Stimulated activated CD8-positive, alpha-beta memory T cell treated with anti-CD3 and anti-CD28 coated beads, Interleukin-2, amount 100 ng/mL, for 48 hours (primary cell): ENCODE data around the gene BRINP1.

ENCODE experiments used
- DNase-seq, 2 donors: peaks; one replicate each; pipeline ENCODE4 v3.0.0-alpha.2; 2020; ENCODE audit warnings: low read depth in 2 of 2

Gene BRINP1

DNA sequence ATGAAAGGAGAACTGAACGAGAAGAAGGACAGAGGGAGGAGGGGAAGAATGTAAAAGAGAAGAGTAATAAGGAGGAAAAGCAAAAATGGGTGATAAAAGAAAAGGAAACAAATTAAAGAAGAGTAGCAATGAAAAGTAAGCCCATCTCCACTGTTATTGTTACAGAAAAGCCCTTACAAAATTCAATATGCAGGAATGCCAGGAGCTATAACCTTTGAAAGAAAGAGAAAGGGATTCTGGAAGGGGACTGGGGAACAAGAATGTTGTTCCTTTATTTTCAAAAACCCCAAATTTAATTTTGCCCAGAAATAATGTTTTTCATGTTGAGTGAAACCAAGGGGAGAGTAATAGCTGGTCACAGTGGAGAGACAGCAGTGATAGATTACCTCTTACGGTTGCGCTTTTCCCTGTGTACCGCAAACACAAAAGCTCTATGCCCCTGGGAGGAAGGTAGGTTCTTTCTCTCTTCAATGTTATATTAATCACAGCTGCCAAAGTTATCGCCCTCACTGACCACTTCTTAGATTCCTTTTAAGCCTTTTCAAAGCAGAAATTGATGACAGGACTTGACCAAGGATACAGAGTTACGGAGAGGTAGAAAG lies 86.7 kb downstream of the BRINP1 start:
- DNase-seq: no peak

DNA sequence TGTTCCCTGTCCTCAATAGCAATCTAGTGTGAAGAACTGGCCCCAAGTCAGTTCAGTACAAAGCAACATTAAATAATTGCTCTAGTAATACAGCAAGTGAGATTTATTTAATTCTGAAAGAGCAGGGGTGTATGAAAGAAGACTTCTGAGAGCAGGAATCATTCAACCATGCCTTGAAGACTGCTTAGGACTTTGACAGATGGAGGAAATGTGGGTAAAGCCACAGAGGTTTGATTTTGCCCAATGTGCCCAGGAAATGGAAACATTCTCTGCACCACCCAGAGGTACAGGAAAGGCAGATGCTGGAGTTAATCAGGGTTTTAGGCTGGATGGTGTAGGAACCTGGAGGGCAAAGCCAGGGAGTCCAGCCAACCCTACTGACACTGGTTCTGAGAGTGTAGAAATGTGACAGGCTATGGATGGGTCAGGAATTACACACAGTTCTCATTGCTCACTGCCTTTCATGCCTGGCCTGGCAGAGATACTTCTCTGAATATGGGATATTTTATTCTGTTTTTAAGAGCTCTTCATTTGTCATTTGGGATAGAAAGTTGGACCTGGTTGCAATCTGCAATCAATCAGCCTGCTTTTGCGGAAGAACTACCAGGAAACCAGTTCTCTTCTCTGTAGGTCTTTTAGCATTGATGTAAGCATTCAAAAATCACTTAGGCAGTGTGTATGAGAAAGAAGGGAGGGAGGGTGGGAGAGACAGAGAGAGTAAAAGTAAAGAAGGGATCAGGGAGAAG lies 88.3 kb downstream of the BRINP1 start:
- DNase-seq: no peak

DNA sequence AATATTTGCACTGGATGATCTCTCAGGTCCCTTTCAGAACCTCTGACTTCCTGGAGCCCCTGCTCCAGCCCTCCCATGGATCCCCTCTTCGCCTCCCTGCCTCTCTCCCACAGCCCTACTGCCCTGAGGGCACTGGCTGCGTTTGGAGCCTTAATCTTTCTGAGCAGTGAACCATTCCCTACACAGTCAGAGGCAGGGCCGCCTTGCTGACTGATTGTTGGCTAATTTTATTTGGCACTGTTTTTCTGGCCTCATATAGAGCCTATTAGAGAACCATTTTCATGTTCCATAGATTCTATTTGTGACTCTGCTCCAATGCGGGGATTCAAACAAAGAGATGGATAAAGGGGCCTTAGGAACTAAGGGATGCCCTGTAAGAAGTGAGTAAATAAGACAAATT lies 91.1 kb downstream of the BRINP1 start:
- DNase-seq: no peak

DNA sequence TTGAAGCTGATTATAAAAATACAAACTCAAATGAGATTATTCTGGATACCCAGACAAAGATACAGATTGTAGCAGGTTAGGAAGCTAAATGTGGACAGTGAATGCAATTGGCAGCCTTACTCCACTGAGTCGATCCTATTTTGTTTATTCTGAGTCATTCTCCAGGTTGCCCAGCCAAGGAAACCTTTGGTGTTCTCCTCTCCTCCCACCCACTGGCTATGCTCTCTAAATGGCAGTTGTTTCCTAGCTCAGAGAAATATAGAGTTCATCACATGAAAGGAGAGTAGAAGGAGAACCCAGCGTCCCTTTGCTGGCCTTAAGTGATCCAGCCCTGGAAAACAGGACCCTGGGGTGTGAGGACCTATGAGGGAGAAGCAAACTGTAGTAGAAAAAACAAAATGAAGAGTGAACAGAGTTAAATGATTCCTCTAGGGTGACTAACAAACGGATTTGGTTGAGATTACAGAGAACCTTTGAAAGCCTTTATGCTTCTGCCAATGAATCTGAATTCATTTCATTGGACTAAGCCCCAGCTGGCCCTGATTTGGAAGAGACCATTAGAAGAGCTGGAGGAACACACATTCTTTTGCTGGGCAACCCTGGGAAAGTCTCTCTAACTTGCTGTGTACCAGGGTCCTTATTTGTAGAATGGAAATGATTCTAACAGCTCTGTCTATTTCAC lies 95.1 kb downstream of the BRINP1 start:
- no peak for DNase-seq

DNA sequence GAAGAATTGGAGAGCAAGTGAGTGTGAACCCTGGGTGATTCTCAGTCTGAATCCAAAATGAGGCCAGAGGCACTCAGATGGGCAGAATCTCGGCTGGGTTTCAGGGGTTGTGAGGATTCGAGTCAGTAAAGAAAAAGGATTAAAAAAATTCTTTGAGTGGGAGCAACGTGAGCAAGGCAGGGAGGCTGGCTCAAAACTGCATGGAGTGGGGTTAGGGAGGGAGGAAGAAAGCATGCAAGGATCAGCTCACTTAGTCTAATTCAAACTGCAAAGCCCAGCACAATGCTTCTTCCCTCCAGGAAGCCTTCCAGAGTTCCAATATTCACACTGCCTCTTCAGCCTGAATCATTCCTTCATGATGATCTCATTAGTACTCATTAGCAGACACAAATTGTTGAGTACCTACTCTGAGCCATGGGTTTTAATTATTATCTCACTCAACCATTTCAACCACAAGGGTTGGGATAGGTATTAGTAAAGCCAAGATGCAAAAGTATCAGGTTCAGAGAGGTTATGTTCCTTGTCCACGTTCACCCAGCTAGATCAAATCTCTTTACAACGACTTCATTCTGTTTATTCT lies 95.8 kb downstream of the BRINP1 start:
- no peak for DNase-seq

DNA sequence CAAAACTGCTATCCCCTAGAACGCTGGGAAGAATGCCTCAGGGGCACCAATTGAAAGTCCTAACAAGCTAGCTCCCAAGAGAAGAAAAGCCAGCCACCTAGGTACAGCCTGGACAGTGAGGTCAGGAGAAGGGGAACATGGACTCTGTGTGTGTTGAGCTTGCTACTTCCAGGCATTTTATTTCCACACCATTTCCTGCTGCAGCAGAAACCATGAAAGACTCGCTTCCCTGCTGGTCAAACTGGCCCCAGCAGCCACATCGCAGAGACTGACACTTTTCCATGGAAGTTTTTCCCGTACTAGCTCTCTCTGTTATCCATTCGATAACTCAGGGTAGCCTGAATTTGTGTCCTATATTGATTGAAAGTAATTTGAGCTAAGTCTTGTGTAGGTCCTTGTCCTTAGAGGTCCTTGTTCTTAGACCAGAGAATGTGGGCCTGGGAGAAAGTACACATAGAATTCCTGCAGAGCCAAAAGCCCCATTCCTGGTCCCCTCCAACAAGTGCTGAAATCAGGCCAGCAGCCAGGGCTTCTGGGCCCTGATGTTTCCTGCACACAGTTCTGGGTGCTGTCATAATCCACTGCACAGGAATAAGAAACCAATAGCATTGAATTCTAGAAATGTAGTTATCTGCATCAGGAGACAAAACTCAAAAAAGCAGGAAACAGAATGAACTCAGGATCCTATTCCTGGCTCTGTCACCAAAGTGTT lies 96.6 kb downstream of the BRINP1 start:
- DNase-seq: no peak

DNA sequence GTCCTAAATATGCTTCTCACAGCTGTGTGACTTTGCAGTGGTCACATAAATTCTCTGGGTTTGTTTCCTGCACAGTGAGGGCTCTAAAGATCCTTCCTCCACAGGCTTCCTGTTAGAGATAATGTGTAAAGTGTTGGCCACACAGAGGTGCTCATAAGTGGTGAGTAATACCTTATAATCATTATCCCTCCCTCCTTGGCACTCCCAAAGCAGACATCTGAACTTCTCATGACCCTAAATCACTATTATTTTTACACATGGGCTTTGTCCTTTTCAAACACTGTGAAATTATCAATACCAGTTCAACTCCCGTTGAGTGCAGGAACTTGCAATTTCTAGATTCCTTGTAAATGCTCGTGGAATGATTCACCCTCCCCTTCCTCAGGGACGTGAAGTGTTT lies 100.2 kb downstream of the BRINP1 start:
- no peak for DNase-seq

DNA sequence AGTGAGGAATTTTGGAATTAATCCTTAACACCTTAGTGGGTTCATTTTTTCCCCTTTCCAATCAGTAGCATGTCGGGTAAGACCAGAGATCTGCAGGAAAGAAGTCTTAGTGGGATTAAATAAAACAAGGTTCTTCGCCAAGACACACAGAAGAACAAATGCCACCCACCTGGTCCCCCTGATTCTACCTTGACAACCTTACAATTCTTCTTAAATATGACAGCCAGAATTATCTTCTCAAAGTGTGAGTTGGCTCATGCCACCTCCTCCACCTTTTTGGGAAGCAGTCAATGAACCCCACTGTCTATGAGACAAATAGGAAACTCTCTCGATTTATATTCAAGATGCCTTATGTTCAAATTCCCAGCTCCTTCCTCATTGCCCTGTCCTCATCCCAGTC lies 105.1 kb downstream of the BRINP1 start:
- no peak for DNase-seq

DNA sequence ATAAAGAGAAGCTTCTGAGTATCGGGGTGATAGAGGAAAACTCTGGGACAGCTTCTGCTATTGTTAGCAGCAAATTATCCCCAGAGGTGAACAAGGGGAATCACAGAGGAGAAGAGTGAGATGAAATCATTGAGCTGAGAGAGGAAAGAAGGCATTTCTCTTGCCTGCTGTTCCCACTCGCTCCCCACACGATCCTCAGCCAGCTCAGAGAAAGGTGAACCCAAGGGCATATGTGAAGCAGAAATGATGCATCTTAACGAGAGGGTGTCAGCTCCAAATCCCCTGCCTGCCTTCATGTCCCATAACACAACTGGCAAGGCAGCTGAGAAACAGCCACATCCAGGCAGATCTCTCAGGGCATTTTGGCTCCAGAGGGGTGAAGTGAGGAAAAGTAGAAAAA lies 111.6 kb downstream of the BRINP1 start:
- DNase-seq: no peak

DNA sequence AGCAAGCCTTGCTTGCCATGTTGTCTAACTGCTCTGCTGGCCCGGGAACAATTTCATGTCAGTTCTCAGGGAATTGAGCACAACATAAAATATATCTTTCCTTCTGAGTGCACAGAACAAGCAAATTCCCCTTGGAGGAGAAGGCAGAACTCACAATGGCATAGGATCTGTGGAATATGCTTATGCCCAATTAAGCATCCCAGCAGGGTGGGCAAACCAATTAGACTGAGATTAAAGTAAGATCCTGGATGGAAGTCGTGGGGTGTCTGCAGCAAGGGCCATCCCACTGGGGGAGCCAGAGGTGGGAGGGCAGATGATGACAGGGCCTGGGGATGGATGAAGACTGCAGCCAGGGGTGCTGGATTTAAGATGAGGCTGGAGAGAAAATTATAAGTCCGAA lies 114.1 kb downstream of the BRINP1 start:
- DNase-seq: no peak

DNA sequence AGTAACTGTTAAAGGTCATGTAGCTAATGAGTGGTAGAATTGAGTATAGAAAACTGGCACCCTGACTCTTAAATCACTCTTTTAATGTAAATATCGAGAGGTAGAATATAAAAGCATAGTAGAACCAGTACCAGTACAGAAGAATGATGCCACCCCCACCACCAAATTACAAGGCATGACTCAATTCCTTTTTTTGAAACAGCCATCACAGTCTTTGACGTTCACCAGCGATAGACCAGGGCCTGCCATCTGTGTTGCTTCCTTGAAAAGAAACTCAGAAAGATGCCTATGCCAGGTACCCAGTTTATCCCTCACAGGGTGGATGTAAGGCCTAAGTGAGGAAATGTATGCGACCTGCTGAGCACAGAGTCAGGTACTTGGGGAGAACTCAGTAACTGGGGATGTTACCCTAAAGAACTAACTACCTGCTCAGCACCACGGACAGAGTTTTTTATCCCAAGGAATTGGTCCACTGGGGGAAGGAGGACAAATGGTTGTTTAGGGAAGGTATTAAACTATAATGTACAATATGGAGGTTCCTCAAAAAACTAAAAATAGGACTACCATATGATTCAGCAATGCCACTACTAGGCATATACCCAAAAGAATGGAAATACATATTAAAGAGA lies 116.5 kb downstream of the BRINP1 start:
- no peak for DNase-seq

DNA sequence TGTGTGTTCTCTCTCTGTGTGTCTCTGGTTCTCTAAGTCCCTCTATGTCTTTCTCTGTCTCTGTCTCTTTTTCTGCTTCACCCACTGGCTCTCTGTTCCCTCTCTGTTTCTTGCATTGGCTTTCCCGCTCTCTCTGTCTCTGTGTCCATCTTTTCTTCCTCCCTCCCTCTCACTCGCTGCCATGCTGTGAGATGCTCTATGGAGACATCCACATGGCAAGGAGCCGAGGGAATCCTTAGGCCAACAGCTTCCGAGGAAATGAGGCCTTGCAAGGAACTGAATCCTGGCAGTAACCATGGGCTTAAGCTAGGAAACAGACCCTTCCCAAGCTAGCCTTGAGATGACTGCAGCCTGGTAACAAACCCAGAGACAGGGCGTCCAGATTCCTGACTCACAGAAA lies 117.3 kb downstream of the BRINP1 start:
- DNase-seq: no peak

DNA sequence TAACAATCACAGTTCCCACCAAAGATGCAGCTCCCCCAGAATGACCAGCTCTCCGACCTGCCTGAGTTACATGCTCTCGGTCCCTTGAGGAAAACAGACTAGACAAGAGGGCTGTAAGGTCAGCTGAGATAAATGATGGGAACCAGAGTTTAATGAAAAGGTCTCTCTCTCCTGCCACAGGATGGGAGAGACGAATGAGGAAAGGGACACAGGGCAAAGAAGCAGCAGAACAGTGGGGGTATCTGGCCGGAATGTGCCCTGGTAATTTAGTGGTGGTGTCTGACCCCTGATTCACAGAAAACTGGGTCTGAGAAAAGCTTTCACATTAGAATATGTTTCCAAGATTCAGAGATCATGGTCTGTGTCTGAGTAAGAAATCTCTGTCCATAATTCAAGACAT lies 118.5 kb downstream of the BRINP1 start:
- DNase-seq: no peak

DNA sequence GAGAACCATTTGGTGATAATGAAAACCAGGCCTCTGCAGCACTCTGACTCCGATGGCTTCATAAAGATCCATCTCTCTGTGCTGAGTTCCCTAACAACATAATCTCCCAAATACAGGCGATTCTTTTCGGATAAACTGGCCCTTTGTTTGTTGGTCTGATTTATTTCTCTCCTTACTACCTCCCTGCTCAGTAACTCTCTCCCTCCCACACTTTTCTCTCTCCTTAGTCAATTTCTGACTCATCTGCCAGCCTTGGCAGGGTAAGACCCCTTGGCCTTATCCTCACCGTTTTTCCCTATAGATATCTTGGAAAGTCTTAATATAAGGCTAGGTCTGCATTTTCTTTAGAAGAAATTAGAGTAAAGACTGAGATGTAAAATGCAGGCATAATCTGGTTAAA lies 128.7 kb downstream of the BRINP1 start:
- DNase-seq: no peak

DNA sequence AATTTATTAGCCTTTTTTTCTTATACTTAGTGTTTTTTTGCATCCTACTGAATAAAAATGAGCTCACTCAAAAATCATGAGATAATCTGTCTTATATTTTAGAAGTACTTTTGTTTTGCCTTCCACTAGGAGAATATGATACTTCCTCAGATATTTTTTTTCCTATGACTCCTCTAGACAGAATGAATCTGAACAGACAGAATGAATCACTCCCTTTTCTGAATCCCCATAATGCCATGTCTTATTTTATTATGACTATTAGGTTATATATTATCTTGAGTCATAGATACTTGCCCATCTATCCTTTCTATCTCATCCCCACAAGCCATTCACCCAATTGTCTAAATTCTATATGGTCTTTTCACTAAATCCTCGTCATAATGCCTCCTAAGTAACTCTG lies 134.6 kb downstream of the BRINP1 start:
- DNase-seq: no peak

DNA sequence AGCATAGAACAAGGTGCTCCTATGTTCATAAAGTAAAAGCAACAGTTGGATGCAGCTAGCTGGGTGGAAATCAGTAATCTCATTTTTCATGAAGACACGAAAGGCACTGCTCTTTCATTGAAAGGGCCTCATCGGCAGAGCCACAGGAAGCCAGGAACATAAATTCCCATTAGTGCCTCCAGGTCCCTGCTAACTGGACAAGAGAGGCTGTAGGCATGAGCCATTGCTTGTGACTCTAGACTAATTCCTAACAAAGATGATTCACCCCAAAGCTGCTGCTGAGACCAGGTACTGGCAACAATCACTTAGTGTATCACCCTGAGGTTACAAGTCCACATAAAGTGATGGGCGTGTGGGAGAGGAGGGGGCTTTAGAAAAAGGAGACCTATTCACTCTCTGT lies 141.8 kb downstream of the BRINP1 start:
- DNase-seq: no peak

DNA sequence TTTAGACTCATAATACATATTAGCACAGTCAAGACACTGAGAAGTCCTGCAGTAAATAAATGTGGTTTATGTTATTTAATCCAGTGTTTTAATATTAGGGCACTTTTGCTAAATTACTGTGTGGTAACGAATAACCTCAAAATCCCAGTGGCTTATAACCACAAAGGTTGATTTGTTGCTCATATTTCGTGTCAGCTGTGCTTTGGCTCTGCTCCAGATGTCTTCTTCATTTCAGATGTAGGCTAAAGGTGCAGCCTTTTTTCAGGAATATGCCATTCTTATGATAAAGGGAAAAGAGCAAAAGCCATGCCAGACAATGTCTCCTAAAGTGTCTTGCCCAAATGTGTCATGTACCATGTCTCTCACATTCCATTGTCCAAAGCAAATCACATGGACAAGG lies 144.8 kb downstream of the BRINP1 start:
- no peak for DNase-seq

DNA sequence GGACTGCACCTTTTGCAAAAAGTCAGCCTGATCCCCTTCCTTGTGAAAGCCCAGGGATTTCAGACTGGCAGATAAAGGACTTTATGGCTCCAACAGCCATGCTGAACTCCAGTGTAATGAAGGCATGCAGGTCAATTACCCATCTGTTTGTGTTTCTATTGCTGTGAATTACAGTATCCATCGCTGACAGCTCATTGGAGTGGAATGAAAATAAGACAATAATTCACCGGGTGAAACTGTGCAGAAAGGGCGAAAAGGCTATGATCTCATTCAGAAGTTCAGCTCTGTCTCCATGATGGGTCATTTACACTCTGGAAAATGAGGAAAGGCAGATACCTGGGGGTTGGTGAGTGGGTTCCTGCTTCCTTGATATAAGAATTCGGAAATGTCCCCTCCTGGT lies 148.0 kb downstream of the BRINP1 start:
- DNase-seq: no peak

DNA sequence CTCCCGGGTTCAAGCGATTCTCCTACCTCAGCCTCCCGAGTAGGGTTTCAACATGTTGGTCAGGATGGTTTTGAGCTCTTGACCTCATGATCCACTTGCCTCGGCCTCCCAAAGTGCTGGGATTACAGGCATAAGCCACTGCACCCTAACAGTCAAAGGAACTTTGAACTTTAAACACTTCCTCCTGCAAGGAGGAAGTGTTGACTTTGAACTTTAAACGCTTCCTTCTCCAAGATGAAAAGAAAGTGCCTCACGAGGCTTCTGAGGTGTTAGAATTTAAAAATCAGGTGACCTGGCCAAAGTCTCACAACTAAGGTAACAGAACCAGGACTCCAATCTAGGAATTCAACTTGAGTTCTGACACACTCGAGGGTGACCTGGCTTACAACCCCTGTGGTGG lies 150.9 kb downstream of the BRINP1 start:
- DNase-seq: no peak

DNA sequence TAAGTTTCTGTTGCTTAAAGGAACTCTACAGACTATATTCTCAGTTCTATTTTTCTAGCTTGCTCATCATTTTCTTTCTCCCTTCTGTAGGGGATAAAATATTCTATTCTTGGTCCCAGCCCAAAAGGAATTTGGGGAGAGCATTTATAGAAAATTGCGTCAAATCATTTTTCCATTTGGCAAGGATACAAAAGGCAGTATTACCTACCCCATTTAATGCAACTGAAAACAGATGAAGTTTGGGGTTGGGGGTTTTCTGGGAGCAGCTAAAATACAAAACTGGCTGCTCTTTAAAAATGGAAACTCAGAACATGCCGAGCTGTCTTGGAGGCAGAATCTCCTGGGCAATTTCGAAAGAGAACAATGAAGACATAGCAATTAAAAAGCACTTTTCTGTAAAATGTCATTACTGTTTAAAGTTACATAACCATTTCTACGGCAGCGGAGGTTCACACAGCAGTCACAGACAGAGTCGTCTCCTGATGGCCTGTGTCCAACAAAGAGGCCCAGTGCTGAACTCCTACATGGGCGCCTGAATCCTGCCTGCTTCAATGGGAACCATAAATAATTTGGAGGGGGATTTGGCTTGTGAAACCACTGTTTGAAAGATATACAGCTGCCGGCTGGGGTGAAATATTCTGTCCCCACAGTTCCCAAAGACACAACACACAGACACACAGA lies 152.4 kb downstream of the BRINP1 start:
- no peak for DNase-seq

DNA sequence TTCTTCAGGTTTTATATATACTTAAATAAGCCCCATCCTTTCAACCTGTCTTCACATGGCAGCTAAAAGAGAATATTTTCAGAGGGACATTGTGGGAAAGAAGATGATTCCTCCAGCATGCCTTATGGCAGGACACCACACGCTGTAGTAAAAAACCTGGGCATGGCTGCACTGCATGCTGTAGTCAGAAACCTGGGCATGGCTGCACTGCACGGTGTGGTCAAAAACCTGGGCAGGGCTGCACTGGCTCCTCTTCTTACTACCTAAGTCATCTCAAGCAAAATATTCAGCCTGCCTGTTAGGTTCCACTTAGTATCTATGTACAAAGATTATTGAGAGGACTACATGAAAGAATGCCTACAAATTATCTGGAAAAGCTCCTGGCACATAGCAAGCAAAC lies 153.6 kb downstream of the BRINP1 start:
- DNase-seq: no peak
